Fibroblast of mammary gland (primary cell): ENCODE data around the gene SNRNP70.

Source experiments
- DNase-seq: peaks from one replicate; pipeline ENCODE4 v3.0.0-alpha.2; 2010; ENCODE audit warnings: low read depth
- H3K4me3 ChIP-seq: 2 replicates; pipeline ENCODE4 v1.5.1; 2011; ENCODE audit warnings: low read depth, mild to moderate bottlenecking, low read length, moderate library complexity; ENCODE audit not compliant: control insufficient read depth
- TF ChIP-seq, protein P1 (sequence below): conservative IDR thresholded peaks from 2 replicates; pipeline ENCODE4 v1.5.1; 2011; ENCODE audit warnings: low read depth, low read length, inconsistent platforms; ENCODE audit not compliant: control insufficient read depth, insufficient read depth

The SNRNP70 gene

DNA sequence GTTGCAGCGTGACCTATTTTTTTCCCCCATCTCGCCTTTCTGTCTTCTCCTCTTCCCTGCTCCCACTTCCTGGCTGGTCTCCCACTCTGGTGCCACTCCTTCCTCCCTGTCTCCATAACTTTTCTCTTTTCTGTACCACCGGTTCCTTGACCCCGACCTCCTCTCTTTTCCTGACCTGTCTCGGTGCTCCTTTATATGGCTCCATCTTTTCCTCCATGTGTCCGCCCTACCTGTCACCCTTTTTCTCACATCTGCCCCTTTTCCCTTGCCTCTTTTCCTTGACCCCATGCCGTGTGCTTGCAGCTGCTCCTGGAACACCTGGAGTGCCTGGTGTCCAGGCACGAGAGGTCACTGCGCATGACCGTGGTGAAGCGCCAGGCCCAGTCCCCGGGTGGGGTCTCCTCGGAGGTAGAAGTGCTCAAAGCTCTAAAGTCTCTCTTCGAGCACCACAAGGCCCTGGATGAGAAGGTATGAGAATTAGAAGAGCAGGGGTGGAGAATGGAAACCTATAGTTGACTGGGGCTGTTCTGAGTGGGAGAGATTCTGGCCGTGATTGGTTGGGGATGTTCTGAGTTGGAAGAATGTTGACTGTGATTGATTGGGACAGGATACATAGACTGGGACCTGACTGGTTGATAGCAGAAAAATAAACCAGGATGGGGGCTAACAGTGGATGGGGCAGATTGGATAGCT lies 43.4 kb downstream of the SNRNP70 start:
- H3K4me3 ChIP-seq = peak overlapping the region; percentile 51
- TF ChIP-seq, protein P1, sequence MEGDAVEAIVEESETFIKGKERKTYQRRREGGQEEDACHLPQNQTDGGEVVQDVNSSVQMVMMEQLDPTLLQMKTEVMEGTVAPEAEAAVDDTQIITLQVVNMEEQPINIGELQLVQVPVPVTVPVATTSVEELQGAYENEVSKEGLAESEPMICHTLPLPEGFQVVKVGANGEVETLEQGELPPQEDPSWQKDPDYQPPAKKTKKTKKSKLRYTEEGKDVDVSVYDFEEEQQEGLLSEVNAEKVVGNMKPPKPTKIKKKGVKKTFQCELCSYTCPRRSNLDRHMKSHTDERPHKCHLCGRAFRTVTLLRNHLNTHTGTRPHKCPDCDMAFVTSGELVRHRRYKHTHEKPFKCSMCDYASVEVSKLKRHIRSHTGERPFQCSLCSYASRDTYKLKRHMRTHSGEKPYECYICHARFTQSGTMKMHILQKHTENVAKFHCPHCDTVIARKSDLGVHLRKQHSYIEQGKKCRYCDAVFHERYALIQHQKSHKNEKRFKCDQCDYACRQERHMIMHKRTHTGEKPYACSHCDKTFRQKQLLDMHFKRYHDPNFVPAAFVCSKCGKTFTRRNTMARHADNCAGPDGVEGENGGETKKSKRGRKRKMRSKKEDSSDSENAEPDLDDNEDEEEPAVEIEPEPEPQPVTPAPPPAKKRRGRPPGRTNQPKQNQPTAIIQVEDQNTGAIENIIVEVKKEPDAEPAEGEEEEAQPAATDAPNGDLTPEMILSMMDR = no peak
- no peak for DNase-seq

DNA sequence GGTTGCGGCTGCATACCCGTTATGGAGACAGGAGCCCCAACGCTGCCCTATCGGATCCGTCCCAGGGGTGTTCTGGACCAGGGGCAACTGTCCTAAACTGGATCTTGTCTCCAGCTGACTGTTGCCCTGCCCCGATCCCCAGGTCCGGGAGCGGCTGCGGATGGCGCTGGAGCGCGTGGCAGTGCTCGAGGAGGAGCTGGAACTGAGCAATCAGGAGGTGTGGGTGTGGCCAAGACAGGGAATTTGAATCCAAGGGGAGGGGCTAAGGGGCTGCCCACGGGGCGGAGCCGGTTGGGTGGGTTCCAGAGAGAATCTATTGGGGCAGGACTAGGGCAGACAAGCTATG lies 44.0 kb downstream of the SNRNP70 start:
- TF ChIP-seq, protein P1 = no peak
- no peak for DNase-seq
- H3K4me3 ChIP-seq = no peak overlapping the region

DNA sequence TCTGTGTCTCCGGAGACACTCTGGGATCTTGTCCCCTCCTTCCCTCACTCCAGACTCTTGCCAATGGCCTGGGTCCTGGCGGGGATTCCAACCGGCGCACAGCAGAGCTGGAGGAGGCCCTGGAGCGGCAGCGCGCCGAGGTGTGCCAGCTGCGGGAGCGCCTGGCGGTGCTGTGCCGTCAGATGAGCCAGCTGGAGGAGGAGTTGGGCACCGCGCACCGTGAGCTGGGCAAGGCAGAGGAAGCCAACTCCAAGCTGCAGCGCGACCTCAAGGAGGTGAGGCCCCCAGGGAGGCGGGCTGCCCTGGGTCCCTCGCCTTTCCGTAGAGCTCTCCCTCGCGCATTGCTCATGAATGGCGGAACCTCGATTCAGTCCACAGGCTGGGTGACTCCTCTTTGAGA lies 45.1 kb downstream of the SNRNP70 start:
- no peak for DNase-seq

GRCh38 chr19:49132974-49133609 lies 47.8 kb downstream of the SNRNP70 start:
- TF ChIP-seq, protein P1 = no peak
- H3K4me3 ChIP-seq = no peak overlapping the region
- DNase-seq = no peak

More for the DNA sequence above, 45.1 kb downstream of the SNRNP70 start:
- no peak overlapping the region for H3K4me3 ChIP-seq
- TF ChIP-seq, protein P1 = no peak

- TF ChIP-seq, protein P1 = no peak
- DNase-seq = peak; percentile 66
- H3K4me3 ChIP-seq = peak overlapping the region; percentile 3
These were observed 48.6 kb downstream of the SNRNP70 start for GRCh38 chr19:49133621-49134454.

DNA sequence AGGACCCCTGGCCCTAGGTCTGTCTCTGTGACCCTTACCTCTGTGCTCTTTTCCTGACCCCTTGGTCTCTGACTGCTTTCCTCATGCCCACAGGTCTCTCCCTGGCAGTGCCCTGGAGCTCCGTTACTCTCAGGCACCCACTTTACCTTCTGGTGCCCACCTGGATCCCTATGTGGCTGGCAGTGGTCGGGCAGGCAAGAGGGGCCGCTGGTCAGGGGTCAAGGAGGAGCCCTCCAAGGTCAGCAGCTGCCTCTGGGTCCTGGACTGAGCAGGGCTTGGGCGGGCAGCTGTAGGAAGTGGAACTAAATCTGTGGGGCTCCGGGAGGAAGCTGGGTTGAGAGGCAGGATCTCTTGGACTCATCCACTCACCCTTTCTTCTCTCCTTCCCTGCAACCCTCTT lies 50.4 kb downstream of the SNRNP70 start:
- no peak overlapping the region for H3K4me3 ChIP-seq
- TF ChIP-seq, protein P1 = no peak
- no peak for DNase-seq
